ENCODE measurements around the gene NOP53.
A peak's percentile ranks its signal among the peaks of the same experiment; 100 is the strongest.
"Not testable (repeated sequence)": the region's sequence is repeated elsewhere in the genome, so short reads cannot be mapped to it uniquely, and the experiment has no call there.

The NOP53 gene

GRCh38 chr19:47745010-47745901 is at the start of gene NOP53:
Gene NOP53 (plus strand): TSS chr19:47745546. CDS start chr19:47745560, 14 bp downstream.
- peak; percentile 98 for DNase-seq

- no peak for DNase-seq
Measured at GRCh38 chr19:47696635-47697034, 48.7 kb upstream of the NOP53 start.

GRCh38 chr19:47697863-47698609 is 47.3 kb upstream of the NOP53 start:
- peak; percentile 93 for DNase-seq

- DNase-seq: no peak
Measured at GRCh38 chr19:47698631-47699359, 46.6 kb upstream of the NOP53 start.

- peak; percentile 79 for DNase-seq
Measured at GRCh38 chr19:47699360-47699917, 45.9 kb upstream of the NOP53 start.

GRCh38 chr19:47700934-47701716 is 44.2 kb upstream of the NOP53 start:
- DNase-seq: no peak

GRCh38 chr19:47701717-47702552 is 43.4 kb upstream of the NOP53 start:
- DNase-seq: no peak

GRCh38 chr19:47702671-47703070 is 42.7 kb upstream of the NOP53 start:
- no peak for DNase-seq

- DNase-seq: no peak
Measured at GRCh38 chr19:47703301-47703700, 42.0 kb upstream of the NOP53 start.

- no peak for DNase-seq
Measured at GRCh38 chr19:47704024-47704423, 41.3 kb upstream of the NOP53 start.

- DNase-seq: no peak
Measured at GRCh38 chr19:47704656-47705055, 40.7 kb upstream of the NOP53 start.

- peak; percentile 92 for DNase-seq
Measured at GRCh38 chr19:47707135-47707925, 38.0 kb upstream of the NOP53 start.

GRCh38 chr19:47711652-47712242 is 33.6 kb upstream of the NOP53 start:
- DNase-seq: no peak

- DNase-seq: no peak
Measured at GRCh38 chr19:47713046-47714021, 32.0 kb upstream of the NOP53 start, which contains the start of gene EHD2. Gene EHD2 (plus strand): TSS chr19:47713422. CDS start chr19:47716613, 3,191 bp downstream.

GRCh38 chr19:47714339-47714738 is 31.0 kb upstream of the NOP53 start:
- no peak for DNase-seq

- not testable (repeated sequence) for DNase-seq
Measured at GRCh38 chr19:47714855-47715254, 30.5 kb upstream of the NOP53 start.

- no peak for DNase-seq
Measured at GRCh38 chr19:47716270-47716937, 28.9 kb upstream of the NOP53 start.
